PC-3 (cell line): ENCODE results near the gene LCE2A.

Source experiments
- CTCF ChIP-seq: fragments of 300-600 bp; sonication (generic); conservative IDR thresholded peaks from 2 replicates; pipeline ENCODE4 v1.5.1; 2017; ENCODE audit warnings: antibody characterized with exemption, low read depth, mild to moderate bottlenecking, low read length
- EZH2 ChIP-seq: fragments of 300-600 bp; sonication (generic); IDR thresholded peaks from one replicate; pipeline ENCODE4 v1.6.1; 2017; ENCODE audit warnings: antibody characterized with exemption, mild to moderate bottlenecking, low read length; ENCODE audit not compliant: unreplicated experiment
- EZH2phosphoT487 ChIP-seq: fragments of 300-600 bp; sonication (generic); IDR thresholded peaks from 2 replicates; pipeline ENCODE4 v1.6.1; 2018; ENCODE audit warnings: mild to moderate bottlenecking, antibody characterized with exemption, low read length, borderline replicate concordance

- TF ChIP-seq EZH2: no peak
- TF ChIP-seq CTCF: no peak
- TF ChIP-seq EZH2phosphoT487: no peak
These were observed 14.3 kb upstream of the LCE2A start for GRCh38 chr1:152683846-152684245.
